Lung (tissue), 12 donors: ENCODE measurements around the gene ADD2. TPM values are rescaled to one million over a fixed set of nuclear protein-coding genes. Genes with fewer than 3 reads are reported as not detected.

Experiments
- ATAC-seq: fragments of 200-7000 bp; cut with Tn5 transposase; one replicate; pipeline ENCODE4 v1.9.1; 2020; ENCODE audit warnings: moderate number of reproducible peaks; ENCODE audit not compliant: insufficient read depth, low FRiP score
- DNase-seq, 3 donors: peaks; one replicate each; pipeline ENCODE4 v3.0.0-alpha.2; 2013 to 2017
- H3K27ac ChIP-seq, 2 donors: one replicate each; pipeline ENCODE4 v1.5.1; 2013; ENCODE audit warnings: mild to moderate bottlenecking in 2 of 2, moderate library complexity in 2 of 2, control low read depth in 1 of 2, inconsistent platforms in 1 of 2, low read depth in 1 of 2, low read length in 1 of 2
- H3K27me3 ChIP-seq, 3 donors: one replicate each; pipeline ENCODE4 v1.5.1; 2013; ENCODE audit warnings: low read length in 2 of 3; ENCODE audit not compliant: control insufficient read depth in 3 of 3, insufficient read depth in 3 of 3
- H3K36me3 ChIP-seq, 4 donors: one replicate each; pipeline ENCODE4 v1.5.1; 2013; ENCODE audit warnings: low read length in 4 of 4, mild to moderate bottlenecking in 1 of 4, moderate library complexity in 1 of 4; ENCODE audit not compliant: control insufficient read depth in 4 of 4, insufficient read depth in 4 of 4
- H3K4me1 ChIP-seq, 5 donors: one replicate each; pipeline ENCODE4 v1.5.1; 2013; ENCODE audit warnings: low read length in 5 of 5, mild to moderate bottlenecking in 2 of 5, moderate library complexity in 1 of 5; ENCODE audit not compliant: control insufficient read depth in 5 of 5, insufficient read depth in 5 of 5
- H3K4me3 ChIP-seq: one replicate; pipeline ENCODE4 v1.5.1; 2013; ENCODE audit warnings: mild to moderate bottlenecking, control low read depth, moderate library complexity
- H3K9ac ChIP-seq, 2 donors: one replicate each; pipeline ENCODE4 v1.5.1; 2013; ENCODE audit warnings: low read length in 2 of 2, control low read depth in 1 of 2; ENCODE audit not compliant: insufficient read depth in 1 of 2
- H3K9me3 ChIP-seq, 4 donors: one replicate each; pipeline ENCODE4 v1.5.1; 2013; ENCODE audit warnings: low read length in 3 of 4, mild to moderate bottlenecking in 1 of 4, moderate library complexity in 1 of 4; ENCODE audit not compliant: control insufficient read depth in 4 of 4, insufficient read depth in 3 of 4
- CTCF ChIP-seq: IDR thresholded peaks from 2 replicates; pipeline ENCODE4 v1.5.1; 2012; ENCODE audit warnings: mild to moderate bottlenecking; ENCODE audit errors: control extremely low read depth, extremely low read depth
- WGBS, 2 donors: extraction: QIAGEN DNeasy Blood & Tissue Kit; methylation state at CpG; one replicate each; pipeline ENCODE4 v1.1.7; 2013; 5-methylcytosine and 5-hydroxymethylcytosine counted together
- polyA plus RNA-seq, 2 donors: library from polyadenylated mRNA; stranded (reverse); fragments of 200-250 nt; gene quantifications; one replicate each; pipeline ENCODE4 v1.2.1, GENCODE V29; 2013
- total RNA-seq, 2 donors: library from RNA; depleted of rRNA in 1 of 2; stranded (reverse); fragments of >200 nt in 1 of 2; gene quantifications; one replicate each; pipeline ENCODE4 v1.2.1, GENCODE V29; 2014 to 2021
- donor health status: control.
- donor health status: control.
- donor health status: Bipolar disorder and iron deficiency.
- donor health status: healthy.
- donor health status: DM: yes; HTN: yes; CAD: no.

ADD2 gene
- total and polyA plus RNA-seq, 4 donors = 0.35 to 5.9 (median 1.8) TPM

DNA sequence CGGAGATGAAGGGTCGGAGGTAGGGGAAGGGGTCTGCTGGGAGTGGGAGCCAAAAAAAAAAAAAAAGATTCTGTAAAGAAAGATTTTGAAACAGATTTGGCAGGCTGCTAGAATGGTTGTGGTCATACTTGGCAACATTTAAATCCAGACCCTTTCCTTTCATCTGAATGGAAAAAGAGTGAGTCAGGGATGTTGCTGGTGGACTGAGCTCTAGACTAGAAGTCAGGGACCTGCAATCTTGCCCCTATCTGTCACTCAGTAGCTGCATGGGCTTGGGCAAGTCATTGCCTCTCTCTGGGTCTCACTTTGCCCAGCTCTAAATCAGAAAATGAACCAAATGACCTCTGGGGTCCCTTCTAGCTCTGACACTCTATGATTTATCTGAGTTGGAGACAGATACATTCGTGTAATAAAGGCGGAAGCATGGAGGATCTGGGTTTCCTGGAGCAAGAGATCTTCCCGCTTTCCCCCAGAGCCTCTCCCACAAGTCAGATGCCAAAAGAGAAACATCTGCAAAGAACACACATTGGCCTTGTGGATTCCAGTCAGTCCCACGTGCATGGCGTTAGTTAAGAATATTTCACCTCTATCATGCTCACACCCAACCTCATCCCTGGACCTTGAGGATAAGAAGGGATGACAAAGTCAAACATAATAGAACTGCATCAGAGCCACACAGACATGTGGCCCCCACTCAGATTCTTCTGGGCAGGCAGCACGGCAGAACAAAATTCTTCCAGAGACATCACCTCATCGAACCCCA, 58.5 kb downstream of the ADD2 start:
- H3K9me3 ChIP-seq = peaks cover 0 to 2% (median 0%) of the 10 kb centered on the region in 4 donors
- no peak overlapping the region for H3K27ac ChIP-seq
- no peak overlapping the region for H3K9ac ChIP-seq
- H3K4me1 ChIP-seq = peaks cover 0 to 4% (median 0%) of the 10 kb centered on the region in 5 donors
- H3K4me3 ChIP-seq = no peak overlapping the region
- ATAC-seq (no peak), DNase-seq (peak in 1 of 3 donors; percentile 29)
- no peaks in the 10 kb centered on the region for H3K27me3 ChIP-seq
- H3K36me3 ChIP-seq = peaks cover 0 to 6% (median 0%) of the 10 kb centered on the region in 4 donors
- 77 to 85% methylated on average over 9 of the region's 9 CpGs for WGBS, 2 donors
- no peak for TF ChIP-seq CTCF

- no peak overlapping the region for H3K9ac ChIP-seq
- 74 to 85% methylated on average over 3 of the region's 3 CpGs for WGBS, 2 donors
- ATAC-seq = no peak
- H3K9me3 ChIP-seq = no peaks in the 10 kb centered on the region
- H3K27ac ChIP-seq = no peak overlapping the region
- DNase-seq = no peak
- no peaks in the 10 kb centered on the region for H3K4me1 ChIP-seq
- no peak overlapping the region for H3K4me3 ChIP-seq
- H3K36me3 ChIP-seq = peaks cover 0 to 6% (median 0%) of the 10 kb centered on the region in 4 donors
- TF ChIP-seq CTCF = no peak
- H3K27me3 ChIP-seq = no peaks in the 10 kb centered on the region
Observed at GRCh38 chr2:70708376-70709199, 59.4 kb downstream of the ADD2 start.

DNA sequence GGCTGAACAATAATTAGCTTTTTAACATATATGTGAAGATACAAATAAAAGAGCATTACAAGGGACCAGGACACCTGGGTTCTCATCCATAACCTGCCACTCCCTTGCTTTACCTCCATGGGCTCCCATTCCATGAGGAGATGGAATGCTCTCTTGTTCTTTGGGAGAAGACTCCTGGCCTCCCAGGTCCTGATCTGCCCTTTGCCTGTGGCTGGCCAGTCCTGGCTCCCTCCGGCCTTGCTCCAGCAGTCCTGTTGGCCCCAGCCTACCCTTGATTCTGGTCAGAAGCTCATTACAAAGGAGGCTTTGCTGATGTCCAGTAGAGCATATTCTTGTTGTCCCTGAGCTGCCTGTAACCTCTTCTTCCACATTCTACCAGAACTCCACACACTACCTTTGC, 60.3 kb downstream of the ADD2 start:
- no peaks in the 10 kb centered on the region for H3K4me1 ChIP-seq
- 92 to 100% methylated on average over 1 of the region's 1 CpG for whole genome bisulfite sequencing, 2 donors
- no peak overlapping the region for H3K9ac ChIP-seq
- H3K27me3 ChIP-seq = no peaks in the 10 kb centered on the region
- no peaks in the 10 kb centered on the region for H3K9me3 ChIP-seq
- H3K36me3 ChIP-seq = peaks cover 0 to 6% (median 0%) of the 10 kb centered on the region in 4 donors
- no peak for ATAC-seq
- DNase-seq = no peak
- H3K4me3 ChIP-seq = no peak overlapping the region
- no peak overlapping the region for H3K27ac ChIP-seq
- no peak for TF ChIP-seq CTCF
